Embryonic facial prominence (tissue), 1 donor: Measurements from ENCODE around the gene BNIP5.
"Not testable (repeated sequence)": the region's sequence is repeated elsewhere in the genome, so short reads cannot be mapped to it uniquely, and the experiment has no call there.

ENCODE experiments used
- DNase-seq: peaks from one replicate; pipeline ENCODE4 v3.0.0-alpha.2; 2016; ENCODE audit errors: extremely low spot score

Gene BNIP5

DNA sequence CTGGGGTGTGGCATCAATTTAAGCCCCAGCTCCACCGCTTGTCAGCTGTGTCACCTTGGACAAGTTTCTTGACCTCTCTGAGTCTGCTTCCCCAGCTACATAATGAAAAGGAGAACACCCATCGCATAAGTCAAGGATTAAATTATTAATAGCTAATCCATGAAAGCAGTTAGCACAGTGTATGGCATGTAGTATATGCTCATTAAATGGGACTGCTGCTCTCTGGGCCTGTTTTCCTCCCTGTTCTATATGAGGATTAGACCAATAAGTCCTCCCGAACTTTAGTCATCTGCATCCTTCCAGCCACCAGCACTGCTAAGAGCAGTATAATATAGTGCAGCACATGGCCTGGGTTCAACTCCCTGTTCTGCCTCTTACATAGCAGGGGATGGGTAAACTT, 31.1 kb upstream of the BNIP5 start:
- DNase-seq, result no peak

GRCh38 chr6:36364669-36365479, 28.2 kb upstream of the BNIP5 start:
- DNase-seq, result no peak

DNA sequence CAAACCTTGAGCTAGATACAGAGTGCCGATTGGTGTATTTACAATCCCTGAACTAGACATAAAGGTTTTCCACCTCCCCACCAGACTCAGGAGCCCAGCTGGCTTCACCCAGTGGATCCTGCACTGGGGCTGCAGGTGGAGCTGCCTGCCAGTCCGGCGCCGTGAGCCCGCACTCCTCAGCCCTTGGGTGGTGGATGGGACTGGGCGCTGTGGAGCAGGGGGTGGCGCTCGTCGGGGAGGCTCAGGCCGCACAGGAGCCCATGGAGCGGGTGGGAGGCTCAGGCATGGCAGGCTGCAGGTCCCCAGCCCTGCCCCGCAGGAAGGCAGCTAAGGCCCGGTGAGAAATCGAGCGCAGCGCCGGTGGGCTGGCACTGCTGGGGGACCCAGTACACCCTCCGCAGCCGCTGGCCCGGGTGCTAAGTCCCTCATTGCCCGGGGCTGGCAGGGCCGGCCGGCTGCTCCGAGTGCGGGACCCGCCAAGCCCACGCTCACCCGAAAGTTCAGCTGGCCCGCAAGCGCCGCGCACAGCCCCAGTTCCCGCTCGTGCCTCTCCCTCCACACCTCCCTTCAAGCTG, 27.5 kb upstream of the BNIP5 start:
- not testable (repeated sequence) for DNase-seq

DNA sequence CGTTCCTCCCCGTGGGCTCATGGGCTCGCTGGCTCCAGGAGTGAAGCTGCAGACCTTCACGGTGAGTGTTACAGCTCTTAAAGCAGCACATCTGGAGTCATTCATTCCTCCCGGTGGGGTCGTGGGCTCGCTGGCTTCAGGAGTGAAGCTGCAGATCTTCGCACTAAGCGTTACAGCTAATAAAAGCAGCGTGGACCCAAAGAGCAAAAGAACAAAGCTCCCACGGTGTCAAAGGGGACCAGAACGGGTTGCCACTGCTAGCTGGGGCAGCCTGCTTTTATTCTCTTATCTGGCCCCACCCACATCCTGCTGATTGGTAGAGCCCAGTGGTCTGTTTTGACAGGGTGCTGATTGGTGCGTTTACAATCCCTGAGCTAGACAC, 26.7 kb upstream of the BNIP5 start:
- not testable (repeated sequence) for DNase-seq

GRCh38 chr6:36362551-36363370, 26.1 kb upstream of the BNIP5 start:
- no peak for DNase-seq

DNA sequence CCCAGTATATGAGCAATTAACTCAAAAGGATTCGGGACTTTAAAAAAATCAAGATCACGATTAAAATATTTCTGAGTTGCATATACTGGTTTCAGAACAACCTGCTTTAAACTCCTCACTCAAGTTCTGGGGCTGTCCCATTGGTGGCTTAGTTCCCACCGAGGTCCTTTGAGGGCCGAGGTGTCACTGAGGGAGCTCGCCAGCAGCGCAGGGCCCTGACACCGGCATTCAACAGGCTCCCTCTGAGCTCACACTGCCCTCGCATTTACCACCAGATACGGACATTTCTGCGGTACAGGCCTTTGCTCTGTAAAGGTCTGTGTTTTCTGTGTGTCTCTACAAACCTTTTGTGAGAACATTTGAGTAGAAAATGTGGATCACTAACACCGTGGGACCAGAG, 24.4 kb upstream of the BNIP5 start:
- DNase-seq, result no peak

DNA sequence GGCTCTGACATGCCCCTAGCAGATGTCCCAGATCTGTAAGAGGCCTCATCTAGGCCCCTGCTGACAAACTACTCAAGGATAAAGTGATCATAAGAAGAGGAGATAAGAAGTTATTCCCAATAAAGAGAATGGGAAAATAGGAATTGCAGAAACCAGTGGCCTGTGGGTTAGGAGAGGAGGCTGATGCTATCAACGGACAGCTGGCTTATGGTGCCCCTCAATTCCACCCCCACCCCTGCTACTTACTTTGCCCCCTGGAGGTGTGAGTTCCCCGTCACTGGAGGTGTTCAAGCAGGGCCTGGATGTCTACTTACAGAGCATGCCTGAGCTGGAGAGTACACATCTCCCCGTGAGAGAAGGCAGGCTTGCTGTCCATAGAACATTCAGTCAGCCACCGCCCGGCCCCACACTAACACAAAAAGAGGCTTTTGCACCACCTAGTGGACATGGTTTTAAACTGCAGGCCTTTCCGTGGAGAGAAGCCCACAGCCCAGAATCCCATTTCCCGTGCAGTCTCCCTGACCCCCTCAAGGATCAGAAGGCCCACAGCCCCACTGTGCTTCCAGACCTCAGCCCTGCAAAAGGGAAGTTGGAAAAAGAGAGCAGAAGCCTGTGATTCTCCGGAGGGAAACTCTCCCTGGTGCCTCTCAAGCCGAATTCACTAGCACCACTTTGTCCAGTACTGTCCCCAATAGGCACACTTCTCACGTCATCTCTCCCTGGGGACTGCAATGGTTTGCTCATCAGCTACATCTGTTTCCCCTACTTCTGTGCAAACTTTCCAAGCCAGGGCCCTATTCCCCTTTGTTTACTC, 23.8 kb upstream of the BNIP5 start:
- peak; percentile 57 for DNase-seq

GRCh38 chr6:36358226-36358915, 21.7 kb upstream of the BNIP5 start:
- DNase-seq, result no peak

GRCh38 chr6:36357872-36358225, 21.2 kb upstream of the BNIP5 start:
- no peak for DNase-seq

GRCh38 chr6:36355819-36356218, 19.1 kb upstream of the BNIP5 start:
- DNase-seq, result no peak

DNA sequence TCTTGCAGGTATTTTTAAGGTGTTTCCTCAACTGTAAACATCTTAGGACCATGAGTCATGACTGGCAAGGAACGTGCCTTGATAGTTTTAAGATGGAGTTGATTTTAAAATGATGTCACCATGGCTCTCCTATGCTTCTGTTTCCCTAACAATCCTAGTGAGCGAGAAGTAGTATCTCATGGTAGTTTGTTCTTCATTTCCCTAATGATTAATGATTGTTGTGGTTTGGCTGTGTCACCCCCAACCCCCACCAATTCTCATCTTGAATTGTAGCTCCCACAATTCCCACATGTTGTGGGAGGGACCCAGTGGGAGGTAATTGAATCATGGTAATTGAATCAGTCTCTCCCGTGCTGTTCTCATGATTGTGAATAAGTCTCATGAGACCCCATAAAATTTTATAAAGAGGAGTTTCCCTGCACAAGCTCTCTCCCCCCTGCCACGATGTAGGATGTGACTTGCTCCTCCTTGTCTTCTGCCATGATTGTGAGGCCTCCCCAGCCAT, 16.8 kb upstream of the BNIP5 start:
- DNase-seq, result no peak

GRCh38 chr6:36352477-36353157, 15.9 kb upstream of the BNIP5 start:
- DNase-seq, result no peak

DNA sequence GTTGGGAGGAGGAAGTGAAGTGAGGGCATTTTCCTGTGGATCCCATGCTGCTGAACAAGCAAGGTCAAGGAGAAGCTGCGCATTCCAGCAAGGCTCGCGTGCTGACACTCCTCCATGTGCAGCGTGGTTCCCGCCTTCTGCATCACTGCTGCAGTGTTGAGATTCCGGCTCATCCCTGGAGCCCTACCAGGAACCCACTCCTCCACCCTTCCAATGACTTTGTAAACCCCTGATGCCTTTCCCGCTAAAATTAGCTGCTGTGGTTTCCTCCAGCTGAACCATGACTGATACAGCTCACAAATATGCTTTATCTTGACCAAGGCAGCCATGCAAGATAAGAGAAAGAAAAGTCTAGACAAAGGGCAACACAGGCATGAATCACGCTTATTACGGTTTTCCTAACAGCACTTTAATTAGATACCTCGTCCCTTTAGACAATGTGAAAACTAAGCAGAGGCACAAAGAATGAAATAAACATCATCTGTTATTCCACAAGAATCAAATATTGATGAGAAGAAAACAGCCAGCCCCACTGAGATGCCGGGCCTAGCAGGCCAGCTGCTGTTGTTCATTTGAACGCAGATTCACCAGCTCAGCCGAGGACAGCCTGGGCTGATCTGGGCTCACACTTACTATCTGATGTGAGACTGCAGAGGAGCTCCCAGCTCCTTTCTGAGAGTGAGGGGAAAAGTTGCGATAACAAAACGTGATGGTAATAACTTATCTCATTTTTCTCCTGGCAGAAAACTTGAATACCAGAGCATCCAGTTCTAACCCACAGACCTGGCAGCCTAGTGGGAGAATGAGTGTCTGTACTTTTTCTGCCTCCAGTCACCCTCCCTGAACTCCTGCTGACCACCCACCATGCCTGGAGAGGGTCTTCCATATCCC, 14.2 kb upstream of the BNIP5 start:
- no peak for DNase-seq

- no peak for DNase-seq
These were observed 13.4 kb upstream of the BNIP5 start for GRCh38 chr6:36350082-36350481.

DNA sequence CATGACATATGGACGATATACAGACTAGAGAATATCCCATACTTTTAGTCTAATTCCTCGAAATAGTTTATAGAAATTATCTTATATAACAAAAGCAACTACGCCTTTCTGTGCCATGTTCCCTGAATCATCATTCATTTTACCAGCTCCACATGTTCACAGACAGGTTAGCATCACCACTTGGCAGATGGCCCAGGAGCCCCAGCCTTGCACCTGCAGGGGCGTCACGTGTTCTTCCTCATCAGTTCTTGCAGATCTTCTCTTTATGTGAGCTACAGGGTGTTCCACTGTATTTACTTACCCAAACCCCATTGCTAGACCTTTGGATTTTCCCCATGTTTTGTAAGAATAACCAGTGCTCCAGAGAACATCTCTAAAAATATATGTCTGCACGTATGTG, 12.6 kb upstream of the BNIP5 start:
- DNase-seq, result no peak

DNA sequence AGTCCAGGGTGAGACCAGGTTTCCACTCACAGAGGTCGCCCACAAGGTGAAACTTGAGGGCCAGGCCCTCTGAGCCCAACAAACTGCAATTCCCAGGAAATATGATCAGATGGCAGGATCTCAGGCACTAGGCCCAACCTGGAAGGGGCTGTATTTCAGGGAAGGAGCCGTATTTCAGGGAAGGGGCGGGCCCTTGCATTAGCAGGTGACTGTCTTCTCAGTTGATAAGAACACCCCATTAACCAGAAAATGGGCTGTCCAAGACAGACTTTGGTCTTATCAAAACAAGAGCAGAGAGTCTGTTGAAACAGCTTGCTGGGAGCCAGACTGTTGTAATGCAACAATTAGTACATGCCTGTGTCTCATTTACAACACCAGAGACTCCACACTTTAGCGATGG, 10.9 kb upstream of the BNIP5 start:
- no peak for DNase-seq

GRCh38 chr6:36346486-36347273, 10.0 kb upstream of the BNIP5 start:
- DNase-seq, result no peak

GRCh38 chr6:36345681-36346466, 9.2 kb upstream of the BNIP5 start:
- no peak for DNase-seq
